Right forelimb (tissue), 1 donor: ENCODE data around the gene ESYT3.
"Not testable (repeated sequence)": the region's sequence is repeated elsewhere in the genome, so short reads cannot be mapped to it uniquely, and the experiment has no call there.

Experiments used
- DNase-seq: peaks from one replicate; pipeline ENCODE4 v3.0.0-alpha.2; 2018

ESYT3 gene

GRCh38 chr3:138443521-138444503 lies 9.4 kb downstream of the ESYT3 start:
- DNase-seq, result peak; percentile 65

- DNase-seq, result no peak
These were observed 10.8 kb downstream of the ESYT3 start for GRCh38 chr3:138445236-138445635.

DNA sequence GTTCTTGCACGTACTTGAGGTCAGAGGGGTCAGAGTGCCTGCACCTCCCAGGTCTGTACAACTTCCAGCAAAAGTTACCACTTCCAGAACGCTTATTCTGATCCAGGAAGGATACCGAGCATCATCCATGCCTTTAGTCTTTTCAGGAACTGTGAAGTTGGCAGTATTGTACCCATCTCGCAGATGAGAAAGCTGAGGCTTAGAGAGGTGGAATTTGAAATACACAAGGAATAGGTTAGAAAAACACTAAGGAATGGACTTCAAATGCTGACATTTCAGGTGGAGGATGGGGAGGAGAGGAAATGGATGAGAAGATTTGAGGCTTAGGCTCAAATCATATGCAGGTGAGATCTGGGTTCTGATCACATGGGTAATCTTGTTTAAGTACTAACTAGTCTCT lies 11.2 kb downstream of the ESYT3 start:
- no peak for DNase-seq

- DNase-seq, result no peak
These were observed 14.2 kb downstream of the ESYT3 start for GRCh38 chr3:138448631-138449030.

DNA sequence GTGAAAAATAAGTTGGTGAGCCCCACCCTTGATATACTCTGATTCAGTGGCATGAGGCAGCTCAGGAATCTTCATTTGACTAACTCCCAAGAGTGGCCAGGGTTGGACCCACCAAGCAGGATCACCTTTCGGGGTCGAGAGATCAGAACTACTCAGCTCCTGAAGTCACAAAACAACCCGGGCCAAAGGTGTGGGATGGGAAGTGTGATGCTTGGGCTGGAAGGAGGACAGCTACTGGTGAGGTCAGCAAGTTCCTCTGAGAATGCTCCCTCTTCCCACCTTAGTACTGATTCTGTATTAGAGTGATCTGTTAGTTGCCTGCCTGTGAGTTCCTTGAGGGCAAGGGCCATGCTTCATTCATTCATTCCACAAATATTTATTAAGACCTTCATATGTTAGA lies 15.1 kb downstream of the ESYT3 start:
- no peak for DNase-seq

- no peak for DNase-seq
These were observed 15.8 kb downstream of the ESYT3 start for GRCh38 chr3:138450181-138450580.

GRCh38 chr3:138450704-138451424 lies 16.4 kb downstream of the ESYT3 start:
- DNase-seq, result no peak

DNA sequence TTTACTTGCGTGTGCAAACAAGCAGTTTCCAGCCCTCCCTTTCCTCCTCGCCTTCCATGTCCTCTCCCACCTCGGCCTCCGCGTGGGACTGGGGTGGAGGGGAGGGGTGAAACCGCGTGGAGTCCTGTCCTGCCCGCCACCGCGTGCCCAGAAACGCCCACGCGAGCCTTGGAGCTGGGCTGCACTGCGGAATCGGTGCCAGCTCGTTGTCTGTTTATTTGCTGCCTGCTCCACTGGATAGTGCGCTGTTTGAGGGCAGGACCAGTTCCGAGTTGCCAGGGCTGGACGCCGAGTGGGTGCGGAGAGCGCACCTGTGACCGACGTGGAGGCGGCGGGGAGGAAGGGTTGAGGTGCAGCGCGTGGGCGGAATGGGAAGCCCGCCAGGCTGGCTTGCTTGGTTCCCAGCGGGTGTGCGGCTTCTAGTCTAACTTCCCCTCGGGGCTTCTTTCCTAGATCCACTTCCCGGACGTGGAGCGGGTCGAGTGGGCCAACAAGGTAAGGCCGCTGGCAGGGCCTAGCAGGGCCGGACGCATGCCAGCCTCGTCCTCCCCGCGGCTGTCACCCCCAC lies 17.3 kb downstream of the ESYT3 start:
- DNase-seq, result no peak

- no peak for DNase-seq
These were observed 18.0 kb downstream of the ESYT3 start for GRCh38 chr3:138452436-138452835.

GRCh38 chr3:138453940-138454339 lies 19.5 kb downstream of the ESYT3 start:
- not testable (repeated sequence) for DNase-seq

GRCh38 chr3:138455801-138456716 lies 21.6 kb downstream of the ESYT3 start:
- peak; percentile 13 for DNase-seq

- peak; percentile 37 for DNase-seq
These were observed 22.8 kb downstream of the ESYT3 start for GRCh38 chr3:138456961-138457862.

DNA sequence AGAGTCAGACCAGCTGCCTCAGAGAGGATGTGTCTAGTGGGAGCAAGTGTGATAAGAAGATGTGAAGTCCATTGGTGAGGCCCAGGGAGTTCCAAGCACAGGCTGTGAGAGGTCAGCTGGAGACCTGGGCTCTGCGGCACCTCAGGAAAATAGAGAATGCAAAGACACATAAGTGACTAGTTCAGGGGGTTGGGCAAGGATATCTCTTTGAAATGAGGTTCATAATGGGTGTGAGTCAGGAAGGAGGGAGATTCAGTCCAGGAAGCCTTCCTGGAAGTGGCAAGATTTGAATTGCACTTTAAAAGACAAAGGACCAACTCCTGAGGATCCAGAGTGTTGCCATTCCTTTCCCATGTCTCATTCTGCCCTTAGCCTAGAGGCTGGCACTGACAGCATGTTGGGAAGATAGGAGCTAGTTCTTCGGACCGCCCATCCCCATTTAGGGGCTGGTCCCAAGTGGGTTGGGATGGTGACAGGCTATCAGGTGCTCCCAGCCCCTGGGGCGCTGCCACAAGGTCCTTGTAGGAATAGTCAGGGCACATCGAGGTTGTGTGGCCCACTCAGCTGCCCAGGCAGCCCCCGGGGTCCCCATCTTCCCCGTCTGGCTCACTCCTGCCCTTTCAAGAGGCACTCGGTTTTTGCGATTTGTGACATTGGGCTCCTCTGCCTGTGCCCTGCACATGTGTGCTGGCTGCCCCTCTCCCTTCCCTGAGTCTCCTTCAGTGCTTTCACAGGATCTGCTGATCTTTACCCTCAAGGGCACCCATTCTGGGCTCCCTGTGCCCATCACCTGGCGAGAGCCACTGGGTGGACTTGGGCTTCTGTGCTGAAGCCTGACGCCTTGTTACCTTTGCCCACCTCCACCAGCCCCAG lies 23.7 kb downstream of the ESYT3 start:
- peak; percentile 29 for DNase-seq

- DNase-seq, result peak; percentile 35
These were observed 24.5 kb downstream of the ESYT3 start for GRCh38 chr3:138458774-138459499.

GRCh38 chr3:138459619-138460535 lies 25.5 kb downstream of the ESYT3 start:
- DNase-seq, result peak; percentile 46

GRCh38 chr3:138460536-138461205 lies 26.3 kb downstream of the ESYT3 start:
- peak; percentile 30 for DNase-seq

GRCh38 chr3:138461246-138461645 lies 26.8 kb downstream of the ESYT3 start:
- peak; percentile 33 for DNase-seq

DNA sequence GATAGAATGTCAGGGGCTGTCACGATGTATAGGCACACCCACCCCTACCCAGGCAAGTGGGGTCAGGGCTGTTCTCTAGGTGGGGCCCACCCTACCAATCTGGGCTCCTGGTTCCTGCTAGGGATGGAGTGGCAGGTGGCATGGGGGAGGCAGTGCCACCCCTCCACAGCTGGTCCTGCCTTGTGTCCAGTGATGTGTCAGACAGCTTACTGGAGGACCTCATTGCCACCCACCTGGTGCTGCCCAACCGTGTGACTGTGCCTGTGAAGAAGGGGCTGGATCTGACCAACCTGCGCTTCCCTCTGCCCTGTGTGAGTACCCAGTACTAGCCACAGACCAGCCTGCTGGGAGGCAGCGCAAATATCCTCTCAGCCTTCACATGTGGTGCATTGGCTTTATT lies 27.5 kb downstream of the ESYT3 start:
- no peak for DNase-seq
